Fibroblast of lung (primary cell): ENCODE measurements around the gene CDKN2AIP. TPM values are rescaled to one million over a fixed set of nuclear protein-coding genes. Genes with fewer than 3 reads are reported as not detected.
"Not testable (repeated sequence)": the region's sequence is repeated elsewhere in the genome, so short reads cannot be mapped to it uniquely, and the experiment has no call there.

Experiments
- DNase-seq, 2 donors: peaks; one replicate each; pipeline versions ENCODE4 v3.0.0 to v3.0.0-alpha.2; 2010; ENCODE audit warnings: low read depth in 2 of 2
- H2AFZ ChIP-seq: 2 replicates; pipeline ENCODE4 v1.5.1; 2012; ENCODE audit warnings: low read length, control low read depth, inconsistent platforms
- H3K27ac ChIP-seq: 2 replicates; pipeline ENCODE4 v1.5.1; 2011; ENCODE audit warnings: low read length, control low read depth; ENCODE audit not compliant: insufficient read depth
- H3K27me3 ChIP-seq: 2 replicates; pipeline ENCODE4 v1.5.1; 2011; ENCODE audit warnings: mild to moderate bottlenecking, low read length; ENCODE audit not compliant: control insufficient read depth, insufficient read depth
- H3K36me3 ChIP-seq: 2 replicates; pipeline ENCODE4 v1.5.1; 2011; ENCODE audit warnings: low read length; ENCODE audit not compliant: control insufficient read depth, insufficient read depth
- H3K4me1 ChIP-seq: 2 replicates; pipeline ENCODE4 v1.5.1; 2011; ENCODE audit warnings: low read length; ENCODE audit not compliant: control insufficient read depth, insufficient read depth; ENCODE audit errors: extremely low read depth
- H3K4me2 ChIP-seq: 2 replicates; pipeline ENCODE4 v1.5.1; 2011; ENCODE audit warnings: low read length, control low read depth; ENCODE audit not compliant: insufficient read depth; ENCODE audit errors: extremely low read depth
- H3K4me3 ChIP-seq, 4 experiments: fragments of 200-600 bp in 1 of 4; sonication (generic) in 1 of 4; replicated peaks in 1 of 4; 2 replicates each; pipeline ENCODE4 v1.5.1; 2011 to 2016; ENCODE audit warnings: low read length in 4 of 4, low read depth in 3 of 4, mild to moderate bottlenecking in 3 of 4, control low read depth in 2 of 4, inconsistent platforms in 1 of 4, mixed read lengths in 1 of 4; ENCODE audit not compliant: insufficient read depth in 1 of 4; ENCODE audit errors: control extremely low read depth in 1 of 4
- H3K79me2 ChIP-seq: 2 replicates; pipeline ENCODE4 v1.5.1; 2012; ENCODE audit warnings: mild to moderate bottlenecking, low read length, inconsistent platforms; ENCODE audit not compliant: control insufficient read depth, insufficient read depth
- H3K9ac ChIP-seq: 2 replicates; pipeline ENCODE4 v1.5.1; 2011; ENCODE audit warnings: mild to moderate bottlenecking, low read length, control low read depth; ENCODE audit not compliant: insufficient read depth
- H3K9me3 ChIP-seq: 2 replicates; pipeline ENCODE4 v1.5.1; 2012; ENCODE audit warnings: low read depth, low read length; ENCODE audit not compliant: control insufficient read depth, insufficient read depth
- H4K20me1 ChIP-seq: 2 replicates; pipeline ENCODE4 v1.5.1; 2011; ENCODE audit warnings: low read length; ENCODE audit not compliant: control insufficient read depth, insufficient read depth; ENCODE audit errors: extremely low read depth
- EZH2 ChIP-seq: IDR thresholded peaks from 2 replicates; pipeline ENCODE4 v1.5.1; 2012; ENCODE audit warnings: low read length, control low read depth, mild to moderate bottlenecking; ENCODE audit errors: missing control alignments
- polyA plus RNA-seq, 2 donors: library from polyadenylated mRNA; depleted of rRNA in 1 of 2; stranded (reverse) in 1 of 2; unstranded in 1 of 2; fragments of >200 nt; gene quantifications; 2 replicates each; pipeline ENCODE4 v1.2.1, GENCODE V29; 2011 to 2012; ENCODE audit warnings: missing spikeins in 1 of 2
- total RNA-seq: library from RNA; depleted of rRNA; stranded (reverse); fragments of >200 nt; gene quantifications from 2 replicates; pipeline ENCODE4 v1.2.1, GENCODE V29; 2014
- TF ChIP-seq, protein P1 (sequence below), 2 donors: IDR thresholded peaks in 1 of 2; conservative IDR thresholded peaks in 1 of 2; 1 replicate in 1 of 2; 2 replicates in 1 of 2; pipeline ENCODE4 v1.5.1; 2011 to 2012; ENCODE audit warnings: low read length in 2 of 2, control low read depth in 1 of 2, inconsistent platforms in 1 of 2, low read depth in 1 of 2, mild to moderate bottlenecking in 1 of 2

Gene CDKN2AIP
- total and polyA plus RNA-seq, 2 donors (not counting 1 experiment from before 2014, with no cell fraction given): 15.4 to 20.5 TPM

GRCh38 chr4:183450108-183450507, 5.7 kb downstream of the CDKN2AIP start:
- DNase-seq: no peak
- H3K36me3 ChIP-seq: peaks cover 7% of the 10 kb centered on the region
- H4K20me1 ChIP-seq: no peaks in the 10 kb centered on the region
- no peak overlapping the region for H2AFZ ChIP-seq
- peaks cover 5% of the 10 kb centered on the region for H3K4me1 ChIP-seq
- H3K9me3 ChIP-seq: no peaks in the 10 kb centered on the region
- H3K27ac ChIP-seq: no peak overlapping the region
- no peaks in the 10 kb centered on the region for H3K27me3 ChIP-seq
- TF ChIP-seq, protein P1, sequence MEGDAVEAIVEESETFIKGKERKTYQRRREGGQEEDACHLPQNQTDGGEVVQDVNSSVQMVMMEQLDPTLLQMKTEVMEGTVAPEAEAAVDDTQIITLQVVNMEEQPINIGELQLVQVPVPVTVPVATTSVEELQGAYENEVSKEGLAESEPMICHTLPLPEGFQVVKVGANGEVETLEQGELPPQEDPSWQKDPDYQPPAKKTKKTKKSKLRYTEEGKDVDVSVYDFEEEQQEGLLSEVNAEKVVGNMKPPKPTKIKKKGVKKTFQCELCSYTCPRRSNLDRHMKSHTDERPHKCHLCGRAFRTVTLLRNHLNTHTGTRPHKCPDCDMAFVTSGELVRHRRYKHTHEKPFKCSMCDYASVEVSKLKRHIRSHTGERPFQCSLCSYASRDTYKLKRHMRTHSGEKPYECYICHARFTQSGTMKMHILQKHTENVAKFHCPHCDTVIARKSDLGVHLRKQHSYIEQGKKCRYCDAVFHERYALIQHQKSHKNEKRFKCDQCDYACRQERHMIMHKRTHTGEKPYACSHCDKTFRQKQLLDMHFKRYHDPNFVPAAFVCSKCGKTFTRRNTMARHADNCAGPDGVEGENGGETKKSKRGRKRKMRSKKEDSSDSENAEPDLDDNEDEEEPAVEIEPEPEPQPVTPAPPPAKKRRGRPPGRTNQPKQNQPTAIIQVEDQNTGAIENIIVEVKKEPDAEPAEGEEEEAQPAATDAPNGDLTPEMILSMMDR (conservative IDR thresholded peaks at IDR 0.05 in 1 of 2, IDR thresholded peaks at IDR 0.05 in 1 of 2; ENCODE audit: low read depth in 1 of 2, low read length in 2 of 2): no peak
- no peak for TF ChIP-seq EZH2
- H3K4me3 ChIP-seq: no peak overlapping the region
- H3K9ac ChIP-seq: no peak overlapping the region
- H3K79me2 ChIP-seq: peaks cover 25% of the 10 kb centered on the region
- no peak overlapping the region for H3K4me2 ChIP-seq

- no peak for TF ChIP-seq EZH2
- TF ChIP-seq, protein P1 (conservative IDR thresholded peaks at IDR 0.05 in 1 of 2, IDR thresholded peaks at IDR 0.05 in 1 of 2; ENCODE audit: low read depth in 1 of 2, low read length in 2 of 2): no peak
- Histone ChIP-seq H3K36me3 (no peaks in the 10 kb centered on the region), H3K79me2 (no peaks in the 10 kb centered on the region), H3K27ac (no peak overlapping the region), H2AFZ (no peak overlapping the region), H3K9ac (no peak overlapping the region), H3K4me3 (no peak overlapping the region), H4K20me1 (no peaks in the 10 kb centered on the region), H3K4me1 (no peaks in the 10 kb centered on the region), H3K9me3 (no peaks in the 10 kb centered on the region), H3K4me2 (no peak overlapping the region), H3K27me3 (no peaks in the 10 kb centered on the region)
- DNase-seq: peak in 1 of 2 donors; percentile 64
Measured at GRCh38 chr4:183455431-183456195, 11.2 kb downstream of the CDKN2AIP start.

GRCh38 chr4:183458005-183458404, 13.6 kb downstream of the CDKN2AIP start:
- Histone ChIP-seq H4K20me1 (no peaks in the 10 kb centered on the region), H3K4me2 (no peak overlapping the region), H2AFZ (no peak overlapping the region), H3K4me1 (no peaks in the 10 kb centered on the region), H3K9ac (no peak overlapping the region), H3K27ac (no peak overlapping the region), H3K9me3 (no peaks in the 10 kb centered on the region), H3K36me3 (no peaks in the 10 kb centered on the region), H3K4me3 (no peak overlapping the region), H3K27me3 (no peaks in the 10 kb centered on the region), H3K79me2 (no peaks in the 10 kb centered on the region)
- no peak for DNase-seq
- no peak for TF ChIP-seq EZH2
- TF ChIP-seq, protein P1 (conservative IDR thresholded peaks at IDR 0.05 in 1 of 2, IDR thresholded peaks at IDR 0.05 in 1 of 2; ENCODE audit: low read depth in 1 of 2, low read length in 2 of 2): no peak

DNA sequence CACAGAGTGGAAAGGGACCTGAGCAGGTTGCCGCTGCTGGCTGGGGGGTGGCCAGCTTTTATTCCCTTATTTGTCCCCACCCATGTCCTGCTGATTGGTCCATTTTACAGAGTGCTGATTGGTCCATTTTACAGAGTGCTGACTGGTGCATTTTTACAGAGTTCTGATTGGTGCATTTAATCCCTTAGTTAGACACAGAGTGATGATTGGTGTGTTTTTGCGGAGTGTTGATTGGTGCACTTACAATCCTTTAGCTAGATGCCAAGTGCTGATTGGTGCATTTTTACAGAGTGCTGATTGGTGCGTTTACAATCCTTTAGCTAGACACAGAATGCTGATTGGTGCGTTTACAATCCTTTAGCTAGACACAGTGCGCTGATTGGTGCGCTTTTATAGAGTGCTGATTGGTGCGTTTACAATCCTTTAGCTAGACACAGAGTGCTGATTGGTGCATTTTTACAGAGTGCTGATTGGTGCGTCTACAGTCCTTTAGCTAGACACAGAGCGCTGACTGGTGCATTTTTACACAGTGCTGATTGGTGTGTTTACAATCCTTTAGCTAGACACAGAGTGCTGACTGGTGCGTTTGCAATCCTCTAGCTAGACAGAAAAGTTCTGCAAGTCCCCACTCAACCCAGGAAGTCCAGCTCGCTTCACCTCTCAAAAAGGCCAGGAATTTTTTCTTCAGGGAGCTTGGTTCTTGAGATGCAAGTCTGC, 19.6 kb downstream of the CDKN2AIP start:
- DNase-seq, H3K9me3 ChIP-seq, H3K4me1 ChIP-seq, H3K27ac ChIP-seq, H3K79me2 ChIP-seq, H3K36me3 ChIP-seq, H2AFZ ChIP-seq, H3K4me2 ChIP-seq, H4K20me1 ChIP-seq, H3K27me3 ChIP-seq, H3K4me3 ChIP-seq, H3K9ac ChIP-seq: not testable (repeated sequence)
